Adrenal gland (tissue), 19 donors: ENCODE measurements around the gene DBR1. TPM values are rescaled to one million over a fixed set of nuclear protein-coding genes. Genes with fewer than 3 reads are reported as not detected.

Experiments used
- DNase-seq, 7 donors: peaks; one replicate each; pipeline ENCODE4 v3.0.0-alpha.2; 2019 to 2020
- H3K27ac ChIP-seq, 5 donors: fragments of 200-600 bp; sonication (generic) in 4 of 5; 1 replicate in 3 of 5; 2 replicates in 2 of 5; pipeline versions ENCODE4 v1.5.1 to v1.8.0; 2016 to 2020; ENCODE audit warnings: mild to moderate bottlenecking in 1 of 5
- H3K27me3 ChIP-seq: fragments of 200-600 bp; 2 replicates; pipeline ENCODE4 v1.8.0; 2021
- H3K36me3 ChIP-seq, 2 donors: fragments of 200-600 bp; replicated peaks in 1 of 2; 1 replicate in 1 of 2; 2 replicates in 1 of 2; pipeline versions ENCODE4 v1.5.1 to v1.8.0; 2018 to 2022
- H3K4me1 ChIP-seq, 2 donors: fragments of 200-600 bp; replicated peaks in 1 of 2; 1 replicate in 1 of 2; 2 replicates in 1 of 2; pipeline versions ENCODE4 v1.5.1 to v1.8.0; 2018 to 2021
- H3K4me3 ChIP-seq, 4 donors: fragments of 200-600 bp; sonication (generic) in 3 of 4; one replicate each; pipeline ENCODE4 v1.5.1; 2016 to 2018
- H3K9me3 ChIP-seq, 3 donors: fragments of 200-600 bp; sonication (generic) in 1 of 3; replicated peaks in 1 of 3; 1 replicate in 2 of 3; 2 replicates in 1 of 3; pipeline versions ENCODE4 v1.5.1 to v1.8.0; 2016 to 2021
- POLR2A ChIP-seq, 2 donors: fragments of 450-650 bp; IDR thresholded peaks; one replicate each; pipeline ENCODE4 v1.6.1; 2017; ENCODE audit warnings: antibody characterized with exemption in 2 of 2, mild to moderate bottlenecking in 2 of 2, moderate library complexity in 1 of 2
- WGBS, 4 donors: extraction: QIAGEN DNeasy Blood & Tissue Kit in 2 of 4; methylation state at CpG; one replicate each; pipeline versions ENCODE4 v1.1.5 to v1.1.7; 2013 to 2017; 5-methylcytosine and 5-hydroxymethylcytosine counted together
- intact Hi-C, 2 donors: fragments of 100-400 bp; cut with DNase I; formaldehyde crosslinking; loops; one replicate each; pipeline versions ENCODE4 v1.14.1 to v1.15.0; 2022 to 2023
- long read RNA-seq, 10 donors: library from polyadenylated mRNA in 3 of 10; unstranded in 2 of 10; stranded (forward) in 1 of 10; transcript quantifications; one replicate each; pipeline ENCODE4 v2.0.0 and lab custom pipeline, GENCODE V29; 2021 to 2026
- polyA plus RNA-seq, 3 donors: library from polyadenylated mRNA; stranded (reverse); fragments of 200-250 nt in 2 of 3; fragments of 350-450 nt in 1 of 3; fragmentation: Illumina TruSeq in 1 of 3; extraction: RNeasy Lipid Tissue Mini Kit (QIAGEN cat#74804) in 1 of 3; gene quantifications; one replicate each; pipeline ENCODE4 v1.2.3, GENCODE V29; 2013 to 2014
- total RNA-seq, 9 donors: library from RNA; depleted of rRNA in 4 of 9; stranded (reverse); fragments of >200 nt in 4 of 9; fragments of 120-200 nt in 1 of 9; fragmentation: NEBNext Ultra II Directional in 1 of 9; extraction: Animal tissue kit (Norgen Biotek cat#: 25700) in 1 of 9; gene quantifications; one replicate each; pipeline versions ENCODE4 v1.1.0 to v1.2.4, GENCODE V29; 2013 to 2023
- TF ChIP-seq, protein P1 (sequence below), 6 experiments: fragments of 450-650 bp in 4 of 6; fragments of 200-600 bp in 2 of 6; sonication (generic) in 1 of 6; IDR thresholded peaks; 1 replicate in 5 of 6; 2 replicates in 1 of 6; pipeline versions ENCODE4 v1.5.1 to v1.8.0; 2016 to 2021; ENCODE audit warnings: antibody characterized with exemption in 6 of 6, mild to moderate bottlenecking in 2 of 6, moderate library complexity in 1 of 6
- donor health status: healthy with polysubstance abuse.
- donor health status: Bipolar disorder and iron deficiency.
- donor health status: DM: yes; HTN: yes; CAD: no.
- donor health status: DM: no; HTN: no; CAD: no.
- donor health status: DM: no; HTN: no; CAD: no.
- donor health status: DM: yes; HTN: yes; CAD: no.

DBR1 gene, protein sequence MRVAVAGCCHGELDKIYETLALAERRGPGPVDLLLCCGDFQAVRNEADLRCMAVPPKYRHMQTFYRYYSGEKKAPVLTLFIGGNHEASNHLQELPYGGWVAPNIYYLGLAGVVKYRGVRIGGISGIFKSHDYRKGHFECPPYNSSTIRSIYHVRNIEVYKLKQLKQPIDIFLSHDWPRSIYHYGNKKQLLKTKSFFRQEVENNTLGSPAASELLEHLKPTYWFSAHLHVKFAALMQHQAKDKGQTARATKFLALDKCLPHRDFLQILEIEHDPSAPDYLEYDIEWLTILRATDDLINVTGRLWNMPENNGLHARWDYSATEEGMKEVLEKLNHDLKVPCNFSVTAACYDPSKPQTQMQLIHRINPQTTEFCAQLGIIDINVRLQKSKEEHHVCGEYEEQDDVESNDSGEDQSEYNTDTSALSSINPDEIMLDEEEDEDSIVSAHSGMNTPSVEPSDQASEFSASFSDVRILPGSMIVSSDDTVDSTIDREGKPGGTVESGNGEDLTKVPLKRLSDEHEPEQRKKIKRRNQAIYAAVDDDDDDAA
- total RNA-seq = 10 to 100 TPM in 7 of 9 donors, 1 to 10 TPM in 2; 9.0 to 18.8 (median 13.3) TPM
- polyA plus RNA-seq = 10 to 100 TPM in 1 of 3 donors, 1 to 10 TPM in 2; 5.6 to 14.5 (median 5.7) TPM
- long read RNA-seq, donor 1, partial matches to known transcripts = 0 of 3 reads
- long read RNA-seq, donor 1, other reads (novel, unspliced or antisense) = 0 of 3 reads
- long read RNA-seq, donor 2, partial matches to known transcripts = 0 of 2 reads
- long read RNA-seq, donor 2, other reads (novel, unspliced or antisense) = 0 of 2 reads
- long read RNA-seq, donor 3, partial matches to known transcripts = 0 of 2 reads
- long read RNA-seq, donor 3, other reads (novel, unspliced or antisense) = 0 of 2 reads
- long read RNA-seq, donor 4, partial matches to known transcripts = 0 of 1 reads
- long read RNA-seq, donor 4, other reads (novel, unspliced or antisense) = 0 of 1 reads
- long read RNA-seq, donor 5, transcript DBR1-201 (8 exons, 2,666 nt) = major isoform, 11 of 15 reads
- long read RNA-seq, donor 5, partial matches to known transcripts = 1 of 15 reads
- long read RNA-seq, donor 5, other reads (novel, unspliced or antisense) = 2 of 15 reads
- long read RNA-seq, donor 6, partial matches to known transcripts = 1 of 6 reads
- long read RNA-seq, donor 6, other reads (novel, unspliced or antisense) = 1 of 6 reads
- long read RNA-seq, donor 7, partial matches to known transcripts = 0 of 1 reads
- long read RNA-seq, donor 7, other reads (novel, unspliced or antisense) = 0 of 1 reads
- long read RNA-seq, donor 8, partial matches to known transcripts = 0 of 2 reads
- long read RNA-seq, donor 8, other reads (novel, unspliced or antisense) = 0 of 2 reads
- long read RNA-seq, donor 9, partial matches to known transcripts = 0 of 2 reads
- long read RNA-seq, donor 9, other reads (novel, unspliced or antisense) = 0 of 2 reads
- long read RNA-seq, donor 10 = 0 reads

DNA sequence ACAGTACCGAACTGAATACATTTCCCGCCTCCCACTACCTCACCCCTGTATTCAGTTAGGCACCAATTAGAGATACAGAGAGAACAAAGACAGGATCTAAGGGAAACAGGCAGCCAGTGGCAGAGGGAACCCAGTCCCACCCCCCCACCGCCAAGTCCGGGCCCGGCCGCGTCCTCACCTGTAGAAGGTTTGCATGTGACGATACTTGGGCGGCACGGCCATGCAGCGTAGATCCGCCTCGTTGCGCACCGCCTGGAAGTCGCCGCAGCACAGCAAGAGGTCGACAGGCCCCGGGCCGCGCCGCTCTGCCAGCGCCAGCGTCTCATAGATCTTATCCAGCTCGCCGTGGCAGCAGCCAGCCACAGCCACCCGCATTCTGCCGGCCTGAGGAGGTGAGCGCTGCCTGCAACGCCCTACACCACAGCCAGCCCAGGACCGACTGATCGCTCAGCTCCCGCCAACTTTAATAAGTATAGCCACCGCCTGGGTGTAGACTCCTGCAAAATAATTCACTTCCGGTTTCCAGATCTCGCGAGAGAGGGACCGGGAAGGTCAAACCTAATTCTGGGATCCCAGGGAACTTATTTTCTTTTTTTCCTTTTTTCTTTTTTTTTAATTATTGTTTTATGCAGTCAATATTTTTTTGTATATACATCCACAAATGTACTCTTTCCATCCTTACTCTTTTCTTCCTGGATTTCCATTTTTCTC lies at the start of gene DBR1:
Gene DBR1, minus strand, starts transcription at position 501 of the 711 bp plus-strand sequence. Its CDS starts 126 bp downstream, at position 375.
- H3K4me3 ChIP-seq = peak within 1 kb of the TSS; percentile 61 to 88 (median 79)
- H3K4me1 ChIP-seq = peaks cover 0 to 23% of the 10 kb centered on the region in 2 donors
- peaks cover 0 to 12% of the 10 kb centered on the region in 2 donors for H3K36me3 ChIP-seq
- intact Hi-C loops = no loop called here
- peak; percentile 80 to 91 (median 88) for DNase-seq
- H3K9me3 ChIP-seq = no peaks in the 10 kb centered on the region
- H3K27me3 ChIP-seq = no peaks in the 10 kb centered on the region
- 0 to 1% (median 0%) methylated on average over 9 to 38 of the region's 38 CpGs for WGBS, 4 donors
- peak within 1 kb of the TSS in 4 of 5 donors; percentile 68 to 85 (median 75) for H3K27ac ChIP-seq
- TF ChIP-seq, protein P1, sequence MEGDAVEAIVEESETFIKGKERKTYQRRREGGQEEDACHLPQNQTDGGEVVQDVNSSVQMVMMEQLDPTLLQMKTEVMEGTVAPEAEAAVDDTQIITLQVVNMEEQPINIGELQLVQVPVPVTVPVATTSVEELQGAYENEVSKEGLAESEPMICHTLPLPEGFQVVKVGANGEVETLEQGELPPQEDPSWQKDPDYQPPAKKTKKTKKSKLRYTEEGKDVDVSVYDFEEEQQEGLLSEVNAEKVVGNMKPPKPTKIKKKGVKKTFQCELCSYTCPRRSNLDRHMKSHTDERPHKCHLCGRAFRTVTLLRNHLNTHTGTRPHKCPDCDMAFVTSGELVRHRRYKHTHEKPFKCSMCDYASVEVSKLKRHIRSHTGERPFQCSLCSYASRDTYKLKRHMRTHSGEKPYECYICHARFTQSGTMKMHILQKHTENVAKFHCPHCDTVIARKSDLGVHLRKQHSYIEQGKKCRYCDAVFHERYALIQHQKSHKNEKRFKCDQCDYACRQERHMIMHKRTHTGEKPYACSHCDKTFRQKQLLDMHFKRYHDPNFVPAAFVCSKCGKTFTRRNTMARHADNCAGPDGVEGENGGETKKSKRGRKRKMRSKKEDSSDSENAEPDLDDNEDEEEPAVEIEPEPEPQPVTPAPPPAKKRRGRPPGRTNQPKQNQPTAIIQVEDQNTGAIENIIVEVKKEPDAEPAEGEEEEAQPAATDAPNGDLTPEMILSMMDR (IDR thresholded peaks at IDR 0.05) = no peak
- TF ChIP-seq POLR2A (IDR thresholded peaks at IDR 0.05) = peak; percentile 65 to 88

DNA sequence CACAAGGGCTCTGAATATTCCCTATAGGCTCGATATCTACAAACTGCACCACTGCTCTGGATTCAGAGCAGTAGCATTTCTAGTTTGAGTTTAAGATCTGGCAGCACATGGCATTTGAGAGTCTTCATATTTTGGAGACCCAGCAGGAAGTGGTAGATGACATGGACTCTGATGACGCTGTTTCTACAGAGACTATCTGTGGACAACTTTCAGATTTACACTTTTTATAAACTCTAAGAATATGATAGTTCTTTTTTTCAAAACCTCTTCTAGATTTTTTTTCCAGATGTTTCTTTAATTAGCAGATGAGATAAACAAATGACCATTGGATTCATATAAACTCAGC lies 48.2 kb upstream of the DBR1 start:
- peaks cover 0 to 20% of the 10 kb centered on the region in 2 donors for H3K4me1 ChIP-seq
- peaks cover 0 to 45% of the 10 kb centered on the region in 2 donors for H3K36me3 ChIP-seq
- intact Hi-C loops = no loop called here

DNA sequence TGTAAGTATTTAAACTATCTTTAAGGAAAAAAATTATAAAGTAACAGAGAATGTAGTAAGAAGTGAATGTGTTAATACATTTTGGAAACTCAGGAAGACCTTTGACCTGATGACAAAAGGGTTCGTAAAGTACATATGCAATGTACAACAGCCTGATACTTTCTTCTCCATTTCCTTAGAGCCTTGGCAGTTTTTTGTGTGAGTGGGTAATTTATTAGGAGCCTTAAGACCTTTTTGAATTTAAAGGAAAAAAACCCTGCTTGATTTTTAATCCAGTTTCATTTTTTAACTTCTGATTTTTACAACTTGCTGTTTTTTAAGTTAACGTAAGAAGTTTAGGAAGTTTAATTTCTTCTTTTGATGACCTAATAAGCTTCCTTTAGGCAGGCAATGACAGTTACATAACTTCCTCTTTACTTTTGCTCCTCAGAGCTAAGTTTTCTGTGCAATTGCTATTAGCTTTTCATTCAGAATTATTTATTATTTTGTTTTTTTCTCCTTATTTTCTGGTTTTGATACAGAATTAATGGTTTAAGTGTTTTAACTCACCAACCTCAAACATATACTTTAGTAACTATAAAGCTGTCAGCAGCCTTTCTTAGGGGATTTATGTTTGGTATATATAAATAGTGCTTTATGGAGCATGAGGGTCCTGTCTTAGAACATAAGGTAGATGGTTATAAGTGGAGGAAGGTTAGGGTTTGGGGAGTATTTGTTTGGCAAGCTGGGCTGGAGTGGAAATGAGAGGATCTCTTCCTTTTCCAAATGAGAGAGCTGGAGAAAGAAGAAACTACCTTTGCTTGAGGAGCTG lies 47.6 kb upstream of the DBR1 start:
- Histone ChIP-seq H3K27ac (no peak overlapping the region), H3K36me3 (peaks cover 0 to 40% of the 10 kb centered on the region in 2 donors), H3K27me3 (no peaks in the 10 kb centered on the region), H3K4me3 (no peak overlapping the region), H3K4me1 (peaks cover 0 to 20% of the 10 kb centered on the region in 2 donors), H3K9me3 (no peaks in the 10 kb centered on the region)
- no peak for DNase-seq
- TF ChIP-seq POLR2A (IDR thresholded peaks at IDR 0.05) = no peak
- TF ChIP-seq, protein P1 (IDR thresholded peaks at IDR 0.05) = no peak
- intact Hi-C loops = no loop called here
- 52 to 61% (median 57%) methylated on average over 2 of the region's 2 CpGs for WGBS, 4 donors

More for the DNA sequence above, 48.2 kb upstream of the DBR1 start:
- no peaks in the 10 kb centered on the region for H3K27me3 ChIP-seq
- H3K4me3 ChIP-seq = no peak overlapping the region
- H3K27ac ChIP-seq = no peak overlapping the region
- no peaks in the 10 kb centered on the region for H3K9me3 ChIP-seq
- TF ChIP-seq POLR2A (IDR thresholded peaks at IDR 0.05) = no peak
- TF ChIP-seq, protein P1 (IDR thresholded peaks at IDR 0.05) = no peak
- WGBS, 4 donors = 73 to 92% (median 86%) methylated on average over 2 of the region's 2 CpGs
- DNase-seq = no peak
